Fibroblast of mammary gland (primary cell): ENCODE measurements around the gene BTBD9.

Experiments used
- DNase-seq: peaks from one replicate; pipeline ENCODE4 v3.0.0-alpha.2; 2010; ENCODE audit warnings: low read depth
- H3K4me3 ChIP-seq: 2 replicates; pipeline ENCODE4 v1.5.1; 2011; ENCODE audit warnings: low read depth, mild to moderate bottlenecking, low read length, moderate library complexity; ENCODE audit not compliant: control insufficient read depth
- CTCF ChIP-seq: conservative IDR thresholded peaks from 2 replicates; pipeline ENCODE4 v1.5.1; 2011; ENCODE audit warnings: low read depth, low read length, inconsistent platforms; ENCODE audit not compliant: control insufficient read depth, insufficient read depth

Gene BTBD9

GRCh38 chr6:38370653-38371601 is 268.8 kb downstream of the BTBD9 start:
- TF ChIP-seq CTCF, result no peak
- DNase-seq, result no peak

DNA sequence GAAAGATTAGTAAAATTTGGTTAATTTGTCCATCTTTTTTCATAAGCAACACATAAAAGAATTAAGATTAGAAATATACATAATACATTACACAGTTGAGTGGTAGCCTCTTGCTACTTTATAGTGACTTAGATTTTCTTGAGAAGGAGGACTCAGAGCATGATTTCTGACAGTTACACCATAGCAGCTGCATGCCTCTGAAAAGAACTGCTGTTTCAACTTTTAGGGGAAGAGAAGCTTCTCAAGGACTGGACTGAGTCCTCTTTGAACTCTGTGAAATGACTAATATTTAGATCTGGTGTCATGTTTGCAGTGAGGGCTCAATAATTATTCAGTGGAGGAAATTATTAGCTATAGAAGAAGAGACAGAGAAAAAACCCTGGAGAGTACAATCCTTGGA is 272.5 kb downstream of the BTBD9 start:
- no peak overlapping the region for H3K4me3 ChIP-seq
- no peak for TF ChIP-seq CTCF
- DNase-seq, result no peak

More at GRCh38 chr6:38370653-38371601, 268.8 kb downstream of the BTBD9 start:
- no peak overlapping the region for H3K4me3 ChIP-seq

DNA sequence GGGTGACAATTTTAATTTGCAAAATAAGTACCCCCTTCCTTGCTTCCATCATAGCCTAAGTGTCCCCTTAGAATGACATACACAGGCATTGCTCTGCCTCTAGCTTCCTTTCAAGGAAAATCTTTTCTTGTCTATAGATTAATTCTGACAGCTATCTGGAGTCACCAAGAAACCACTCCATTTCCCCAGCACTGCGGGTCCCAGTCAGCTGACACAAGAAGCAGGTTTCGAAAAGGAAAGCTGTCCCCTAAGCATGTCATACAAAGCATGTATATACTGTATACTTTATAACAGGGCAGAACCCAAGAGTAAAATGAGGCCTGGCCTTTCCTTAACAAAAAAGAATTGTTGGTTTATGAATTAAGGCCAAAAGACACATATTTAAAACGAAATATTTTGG is 273.5 kb downstream of the BTBD9 start:
- TF ChIP-seq CTCF, result no peak
- H3K4me3 ChIP-seq, result no peak overlapping the region
- no peak for DNase-seq

DNA sequence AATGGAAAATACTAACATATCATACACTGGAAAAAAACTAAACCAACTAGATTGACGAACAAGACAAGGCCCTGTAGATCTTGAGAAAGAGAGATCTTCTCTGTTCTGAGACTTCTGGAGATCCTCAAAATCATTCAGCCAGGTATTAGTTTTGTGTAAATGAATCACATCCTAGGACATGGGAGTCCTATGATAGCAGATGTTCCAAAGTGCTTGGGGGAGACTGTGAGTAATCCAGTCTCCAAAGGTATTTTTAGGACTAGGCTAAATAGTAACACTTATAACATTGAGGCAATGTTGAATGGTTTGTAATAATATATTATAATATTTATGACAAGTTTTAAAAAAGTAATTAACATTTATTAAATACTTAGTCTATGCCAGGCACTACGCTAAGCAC is 275.0 kb downstream of the BTBD9 start:
- no peak for TF ChIP-seq CTCF
- DNase-seq, result no peak
- no peak overlapping the region for H3K4me3 ChIP-seq

DNA sequence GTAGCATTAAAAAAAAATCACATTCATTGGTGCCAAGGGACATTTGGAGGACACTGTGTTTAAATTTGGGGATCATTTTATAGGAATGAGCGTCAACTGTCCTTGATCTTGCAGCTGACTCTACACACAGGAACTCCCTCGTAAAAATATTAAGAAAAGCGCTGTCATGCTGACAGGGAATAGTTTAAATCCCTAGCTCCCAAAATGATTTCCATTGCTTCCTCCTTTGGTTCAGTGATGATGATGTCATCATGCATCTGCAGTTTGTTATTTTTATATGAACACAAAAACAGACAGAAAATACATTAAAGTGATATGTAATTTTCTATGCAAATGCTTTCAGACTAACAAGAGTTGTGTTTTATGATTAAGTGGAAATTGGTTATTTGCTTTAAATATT is 275.6 kb downstream of the BTBD9 start:
- TF ChIP-seq CTCF, result no peak
- no peak overlapping the region for H3K4me3 ChIP-seq
- DNase-seq, result no peak

GRCh38 chr6:38355519-38355918 is 284.2 kb downstream of the BTBD9 start:
- DNase-seq, result no peak
- TF ChIP-seq CTCF, result no peak
- no peak overlapping the region for H3K4me3 ChIP-seq
